GM23248 (cell line): ENCODE measurements around the gene RNASEH2C. TPM values are rescaled to one million over a fixed set of nuclear protein-coding genes. Genes with fewer than 3 reads are reported as not detected.
"Not testable (repeated sequence)": the region's sequence is repeated elsewhere in the genome, so short reads cannot be mapped to it uniquely, and the experiment has no call there.

ENCODE experiments used
- DNase-seq: peaks from one replicate; pipeline ENCODE4 v3.0.0-alpha.2; 2015
- H2AFZ ChIP-seq: fragments of 200-600 bp; sonication (generic); 2 replicates; pipeline ENCODE4 v1.6.1; 2016; ENCODE audit warnings: antibody characterized with exemption
- H3F3A ChIP-seq: fragments of 200-600 bp; sonication (generic); 2 replicates; pipeline ENCODE4 v1.6.1; 2016; ENCODE audit warnings: mild to moderate bottlenecking, antibody characterized with exemption, mixed run types; ENCODE audit not compliant: insufficient read depth
- H3K27ac ChIP-seq: fragments of 200-600 bp; sonication (generic); 2 replicates; pipeline ENCODE4 v1.5.1; 2016; ENCODE audit warnings: mild to moderate bottlenecking
- H3K27me3 ChIP-seq: fragments of 200-600 bp; sonication (generic); replicated peaks from 2 replicates; pipeline ENCODE4 v1.6.1; 2016; ENCODE audit warnings: mild to moderate bottlenecking; ENCODE audit not compliant: insufficient read depth
- H3K36me3 ChIP-seq: fragments of 200-600 bp; sonication (generic); 2 replicates; pipeline ENCODE4 v1.6.1; 2016; ENCODE audit warnings: low read depth, mild to moderate bottlenecking
- H3K4me1 ChIP-seq: fragments of 200-600 bp; sonication (generic); 2 replicates; pipeline ENCODE4 v1.6.1; 2016; ENCODE audit warnings: mild to moderate bottlenecking; ENCODE audit not compliant: insufficient read depth
- H3K4me2 ChIP-seq: fragments of 200-600 bp; sonication (generic); one replicate; pipeline ENCODE4 v1.6.1; 2016; ENCODE audit warnings: mild to moderate bottlenecking; ENCODE audit not compliant: unreplicated experiment
- H3K4me3 ChIP-seq: fragments of 200-600 bp; sonication (generic); 2 replicates; pipeline ENCODE4 v1.5.1; 2016; ENCODE audit warnings: mild to moderate bottlenecking
- H3K79me2 ChIP-seq: fragments of 200-600 bp; sonication (generic); 2 replicates; pipeline ENCODE4 v1.6.1; 2016; ENCODE audit warnings: mild to moderate bottlenecking; ENCODE audit not compliant: insufficient read depth
- H3K9ac ChIP-seq: fragments of 200-600 bp; sonication (generic); 2 replicates; pipeline ENCODE4 v1.6.1; 2016; ENCODE audit warnings: mild to moderate bottlenecking
- H3K9me2 ChIP-seq: fragments of 200-600 bp; sonication (generic); 2 replicates; pipeline ENCODE4 v1.6.1; 2016; ENCODE audit warnings: mixed run types, mild to moderate bottlenecking, moderate library complexity; ENCODE audit not compliant: insufficient read depth
- H3K9me3 ChIP-seq: fragments of 200-600 bp; sonication (generic); one replicate; pipeline ENCODE4 v1.6.1; 2017; ENCODE audit warnings: low read depth
- H4K20me1 ChIP-seq: fragments of 200-600 bp; sonication (generic); 2 replicates; pipeline ENCODE4 v1.6.0; 2016; ENCODE audit not compliant: insufficient read depth
- EZH2 ChIP-seq: fragments of 200-600 bp; sonication (generic); IDR thresholded peaks from 2 replicates; pipeline ENCODE4 v1.6.1; 2018; ENCODE audit warnings: antibody characterized with exemption, mild to moderate bottlenecking; ENCODE audit not compliant: insufficient read depth, poor library complexity, severe bottlenecking
- EZH2phosphoT487 ChIP-seq: fragments of 200-600 bp; sonication (generic); IDR thresholded peaks from 2 replicates; pipeline ENCODE4 v1.6.1; 2018; ENCODE audit warnings: antibody characterized with exemption, moderate library complexity, mild to moderate bottlenecking, low read depth; ENCODE audit not compliant: insufficient read depth
- WGBS, 2 experiments: methylation state at CpG; one replicate each; pipeline ENCODE4 v1.1.6; 2015 to 2017; ENCODE audit warnings: low lambda C conversion rate in 2 of 2, low coverage in 1 of 2; ENCODE audit errors: missing lambda C conversion rate in 2 of 2; 5-methylcytosine and 5-hydroxymethylcytosine counted together
- in situ Hi-C: fragments of 300-500 bp; cut with MboI; formaldehyde crosslinking; loops from 2 replicates; pipeline ENCODE4 v1.15.0; 2020
- polyA plus RNA-seq: library from polyadenylated mRNA; unstranded; fragments of >200 nt; fragmentation: Nextera tagmentation; extraction: Ambion mirVana; gene quantifications from 2 replicates; pipeline ENCODE4 v1.2.1, GENCODE V29; 2016
- total RNA-seq: library from RNA; depleted of rRNA; stranded (reverse); fragments of >200 nt; shearing (Covaris generic); gene quantifications from 2 replicates; pipeline ENCODE4 v1.2.3, GENCODE V29; 2014

RNASEH2C gene
- total and polyA plus RNA-seq, 2 experiments from 2014 or later, result 45.7 to 117 TPM

DNA sequence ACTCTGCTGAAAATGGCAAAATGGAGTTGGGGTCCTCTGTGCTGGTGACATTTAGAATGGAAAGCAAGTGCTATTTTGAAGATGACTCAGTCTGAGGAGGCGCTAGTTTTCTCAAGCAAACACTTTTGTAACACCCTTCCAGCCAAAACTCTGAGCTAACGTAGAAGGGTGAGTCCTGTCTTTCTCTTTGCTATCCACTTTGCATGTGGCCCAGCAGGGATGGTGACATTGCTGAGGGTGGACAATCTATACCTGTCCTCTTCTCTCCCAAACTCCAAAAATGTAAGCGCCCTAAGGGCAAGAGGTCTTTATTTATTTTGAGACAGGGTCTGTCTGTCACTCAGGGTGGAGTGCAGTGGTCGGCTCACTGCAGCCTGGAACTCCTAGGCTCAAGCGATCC is 12.1 kb downstream of the RNASEH2C start:
- Histone ChIP-seq H3K4me2 (no peak overlapping the region), H3K27ac (no peak overlapping the region), H3K9me3 (no peaks in the 10 kb centered on the region), H3K4me3 (no peak overlapping the region), H2AFZ (no peak overlapping the region), H3K27me3 (no peaks in the 10 kb centered on the region), H3K79me2 (peaks cover 10% of the 10 kb centered on the region), H3K4me1 (peaks cover 4% of the 10 kb centered on the region; the same call in 1 of the 2 replicates), H3K9ac (no peak overlapping the region), H4K20me1 (no peaks in the 10 kb centered on the region), H3K9me2 (no peaks in the 10 kb centered on the region), H3K36me3 (no peaks in the 10 kb centered on the region), H3F3A (0 out of 2 replicates have a peak, but pooled peaks cover 3% of the 10 kb centered on the region)
- DNase-seq, result peak; percentile 24
- in situ Hi-C loops, result no loop called here
- 62 to 63% methylated on average over 5 of the region's 5 CpGs for WGBS, 2 experiments
- TF ChIP-seq EZH2phosphoT487, result no peak
- no peak for TF ChIP-seq EZH2

DNA sequence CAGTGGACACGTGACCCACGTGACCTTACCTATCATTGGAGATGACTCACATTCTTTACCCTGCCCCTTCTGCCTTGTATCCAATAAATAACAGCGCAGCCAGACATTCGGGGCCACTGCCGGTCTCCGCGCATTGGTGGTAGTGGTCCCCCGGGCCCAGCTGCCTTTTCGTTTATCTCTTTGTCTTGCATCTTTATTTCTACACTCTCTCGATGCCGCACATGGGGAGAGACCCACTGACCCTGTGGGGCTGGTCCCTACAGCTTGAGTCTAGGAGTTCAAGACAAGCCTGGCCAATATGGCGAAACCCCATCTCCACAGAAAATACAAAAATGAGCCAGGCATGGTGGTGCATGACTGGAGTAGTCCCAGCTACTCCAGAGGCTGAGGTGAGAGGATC is 13.6 kb downstream of the RNASEH2C start:
- WGBS, 2 experiments, result 86 to 89% methylated on average over 10 of the region's 12 CpGs
- H3K9ac ChIP-seq, DNase-seq, H3K4me3 ChIP-seq, H3F3A ChIP-seq, H3K9me2 ChIP-seq, H4K20me1 ChIP-seq, H3K4me1 ChIP-seq, H3K27ac ChIP-seq, H3K27me3 ChIP-seq, H2AFZ ChIP-seq, H3K79me2 ChIP-seq, H3K4me2 ChIP-seq, H3K9me3 ChIP-seq, in situ Hi-C loops, H3K36me3 ChIP-seq: not testable (repeated sequence)

DNA sequence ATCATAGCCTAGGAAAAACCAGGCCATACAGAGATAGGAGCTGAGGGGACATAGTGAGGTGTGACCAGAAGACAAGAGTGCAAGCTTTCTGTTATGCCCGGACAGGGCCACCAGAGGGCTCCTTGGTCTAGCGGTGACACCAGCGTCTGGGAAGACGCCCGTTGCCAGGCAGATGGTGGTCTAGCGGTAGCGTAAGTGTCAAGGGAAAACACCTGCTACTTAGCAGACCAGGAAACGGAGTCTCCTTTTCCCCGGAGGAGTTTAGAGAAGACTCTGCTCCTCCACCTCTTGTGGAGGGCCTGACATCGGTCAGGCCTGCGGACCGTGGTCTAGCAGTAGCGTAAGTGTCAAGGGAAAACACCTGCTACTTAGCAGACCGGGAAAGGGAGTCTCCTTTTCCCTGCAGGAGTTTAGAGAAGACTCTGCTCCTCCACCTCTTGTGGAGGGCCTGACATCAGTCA is 14.3 kb downstream of the RNASEH2C start:
- H3K36me3 ChIP-seq, H4K20me1 ChIP-seq, H3K4me3 ChIP-seq, H3K27me3 ChIP-seq, H3K27ac ChIP-seq, H3F3A ChIP-seq, H3K4me1 ChIP-seq, H3K79me2 ChIP-seq, in situ Hi-C loops, H3K9me3 ChIP-seq, H3K4me2 ChIP-seq, H3K9ac ChIP-seq, H3K9me2 ChIP-seq: not testable (repeated sequence)
- DNase-seq, result peak; percentile 47
- H2AFZ ChIP-seq, result peak overlapping the region; percentile 75
- 10 to 15% methylated on average over 14 of the region's 14 CpGs for WGBS, 2 experiments

DNA sequence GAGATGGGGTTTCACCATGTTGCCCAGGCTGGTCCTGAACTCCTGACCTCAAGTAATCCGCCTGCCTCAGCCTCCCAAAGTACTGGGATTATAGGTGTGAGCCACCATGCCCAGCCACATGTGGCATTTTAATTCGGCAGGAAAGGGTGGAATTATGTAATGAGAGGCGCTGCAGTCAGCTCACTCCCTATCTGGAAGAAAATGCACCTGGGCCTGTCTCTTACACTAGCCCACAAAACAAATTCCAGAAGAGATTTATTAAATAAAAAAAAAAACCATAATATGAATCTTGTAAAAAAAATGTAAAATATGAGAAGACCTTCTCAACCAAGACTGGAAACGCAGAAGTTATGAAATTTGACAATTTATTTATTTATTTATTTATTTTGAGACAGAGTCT is 16.8 kb downstream of the RNASEH2C start:
- in situ Hi-C loops, result no loop called here
- H3K27ac ChIP-seq, result no peak overlapping the region
- H3K4me3 ChIP-seq, result no peak overlapping the region
- H2AFZ ChIP-seq, result no peak overlapping the region
- no peaks in the 10 kb centered on the region for H3K36me3 ChIP-seq
- H3F3A ChIP-seq, result no peaks in the 10 kb centered on the region
- no peak for TF ChIP-seq EZH2phosphoT487
- no peak for TF ChIP-seq EZH2
- H3K9me3 ChIP-seq, result no peaks in the 10 kb centered on the region
- WGBS, 2 experiments, result 34 to 36% methylated on average over 4 of the region's 4 CpGs
- no peaks in the 10 kb centered on the region for H3K4me1 ChIP-seq
- no peak for DNase-seq
- peaks cover 15% of the 10 kb centered on the region; the same call in 1 of the 2 replicates for H3K27me3 ChIP-seq
- no peaks in the 10 kb centered on the region for H4K20me1 ChIP-seq
- H3K9me2 ChIP-seq, result no peaks in the 10 kb centered on the region
- no peak overlapping the region for H3K9ac ChIP-seq
- no peaks in the 10 kb centered on the region for H3K79me2 ChIP-seq
- no peak overlapping the region for H3K4me2 ChIP-seq

DNA sequence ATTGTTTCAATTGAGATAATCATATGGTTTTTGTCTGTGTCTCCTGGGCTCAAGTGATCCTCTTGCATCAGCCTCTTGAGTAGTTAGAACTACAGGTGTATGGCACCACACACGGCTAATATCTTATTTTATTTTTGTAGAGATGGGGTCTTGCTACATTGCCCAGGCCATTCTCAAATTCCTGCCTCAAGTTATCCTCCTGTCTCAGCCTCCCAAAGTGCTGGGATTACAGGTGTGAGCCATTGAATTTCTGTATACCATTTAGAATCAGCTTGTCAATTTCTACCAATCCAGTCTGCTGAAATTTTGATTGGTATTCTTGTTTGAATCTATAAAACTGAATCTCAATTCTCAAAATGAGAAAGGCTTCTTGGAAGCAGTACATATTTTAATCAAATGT is 18.9 kb downstream of the RNASEH2C start:
- H3K4me2 ChIP-seq, result no peak overlapping the region
- H3K4me1 ChIP-seq, result no peaks in the 10 kb centered on the region
- no peak overlapping the region for H3K9ac ChIP-seq
- in situ Hi-C loops, result no loop called here
- H3K36me3 ChIP-seq, result no peaks in the 10 kb centered on the region
- H3K27me3 ChIP-seq, result peaks cover 18% of the 10 kb centered on the region; the same call in 1 of the 2 replicates
- H3K9me2 ChIP-seq, result no peaks in the 10 kb centered on the region
- H3K79me2 ChIP-seq, result no peaks in the 10 kb centered on the region
- no peaks in the 10 kb centered on the region for H3F3A ChIP-seq
- no peak for DNase-seq
- no peak overlapping the region for H3K4me3 ChIP-seq
- no peak overlapping the region for H3K27ac ChIP-seq
- no peaks in the 10 kb centered on the region for H3K9me3 ChIP-seq
- 62 to 88% methylated on average over 1 of the region's 1 CpG for WGBS, 2 experiments
- H2AFZ ChIP-seq, result no peak overlapping the region
- H4K20me1 ChIP-seq, result no peaks in the 10 kb centered on the region
- TF ChIP-seq EZH2phosphoT487 (no peak), EZH2 (no peak)
